PFSK-1 (cell line): ENCODE measurements around the gene COMMD3.

Source experiments
- FOXP2 ChIP-seq: optimal IDR thresholded peaks from 2 replicates; pipeline ENCODE3; 2011; ENCODE audit warnings: borderline replicate concordance, control low read depth, inconsistent platforms; ENCODE audit not compliant: insufficient read depth; ENCODE audit errors: extremely low read length, extremely low read depth
- POLR2AphosphoS5 ChIP-seq: IDR thresholded peaks from 2 replicates; pipeline ENCODE4 v1.6.1; 2012; ENCODE audit warnings: low read depth, mild to moderate bottlenecking, control low read depth, low read length, moderate library complexity
- SIN3A ChIP-seq: IDR thresholded peaks from 2 replicates; pipeline ENCODE4 v1.6.1; 2012; ENCODE audit warnings: mild to moderate bottlenecking, low read length, moderate library complexity, borderline replicate concordance; ENCODE audit not compliant: insufficient read depth
- TAF1 ChIP-seq: IDR thresholded peaks from 2 replicates; pipeline ENCODE4 v1.6.1; 2012; ENCODE audit warnings: low read length, control low read depth, borderline replicate concordance; ENCODE audit not compliant: insufficient read depth
- TF ChIP-seq, protein P1 (sequence below), 2 experiments: IDR thresholded peaks; 2 replicates each; pipeline versions ENCODE4 v1.6.1 to v1.8.0; 2011 to 2012; ENCODE audit warnings: low read depth in 2 of 2, low read length in 2 of 2, control low read depth in 1 of 2, inconsistent platforms in 1 of 2, mild to moderate bottlenecking in 1 of 2, moderate library complexity in 1 of 2; ENCODE audit not compliant: insufficient read depth in 1 of 2

Gene COMMD3

DNA sequence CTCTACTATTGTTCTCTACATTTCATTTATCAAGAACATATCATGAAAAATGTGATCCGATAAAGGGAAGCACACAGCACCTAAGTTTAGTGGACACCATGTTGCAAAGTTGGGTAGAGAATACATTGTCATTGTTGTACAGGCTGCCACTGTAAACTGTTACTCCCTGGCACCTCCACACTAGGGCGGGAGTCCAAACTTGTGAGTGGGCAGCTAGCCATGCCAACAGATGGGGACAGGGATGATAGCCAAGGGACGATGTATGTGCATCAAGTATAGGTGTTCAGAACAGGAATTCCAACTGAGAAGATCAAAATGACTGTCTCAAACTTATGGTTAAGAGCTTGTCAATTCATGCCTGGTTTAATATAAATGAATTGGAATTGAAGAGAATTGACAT, 31.1 kb upstream of the COMMD3 start:
- no peak for TF ChIP-seq POLR2AphosphoS5

DNA sequence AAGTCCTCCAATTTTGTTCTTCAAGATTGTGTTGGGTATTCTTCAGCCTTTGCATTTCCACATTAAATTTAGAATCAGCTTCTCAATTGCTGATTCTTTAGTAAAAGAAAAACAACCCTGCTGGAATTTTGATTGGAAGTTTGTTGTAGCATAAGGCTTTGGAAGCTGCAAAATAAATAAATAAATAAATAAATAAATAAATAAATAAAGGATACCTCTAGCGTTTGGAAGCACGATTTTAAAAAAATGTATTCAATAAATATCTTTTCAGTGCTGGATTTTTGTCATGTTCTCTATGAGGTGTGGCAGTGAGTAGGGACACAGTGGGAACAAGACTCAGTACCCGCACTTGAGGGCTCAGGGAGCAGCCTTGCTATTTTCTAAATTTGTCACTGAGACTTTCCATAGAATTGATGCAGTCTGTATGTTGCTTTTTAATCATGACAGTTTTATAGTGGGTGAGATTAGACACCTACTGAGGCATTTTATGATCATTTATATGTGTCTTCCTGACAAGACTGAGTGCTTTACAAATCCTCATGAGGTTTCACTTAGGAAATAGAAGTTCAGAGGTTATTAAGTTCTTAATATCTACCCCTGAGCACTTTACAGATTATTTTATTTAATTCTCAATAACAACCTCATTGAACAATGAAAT, 22.3 kb upstream of the COMMD3 start:
- no peak for TF ChIP-seq FOXP2
- no peak for TF ChIP-seq TAF1
- TF ChIP-seq SIN3A, result no peak
- no peak for TF ChIP-seq POLR2AphosphoS5
- TF ChIP-seq, protein P1, sequence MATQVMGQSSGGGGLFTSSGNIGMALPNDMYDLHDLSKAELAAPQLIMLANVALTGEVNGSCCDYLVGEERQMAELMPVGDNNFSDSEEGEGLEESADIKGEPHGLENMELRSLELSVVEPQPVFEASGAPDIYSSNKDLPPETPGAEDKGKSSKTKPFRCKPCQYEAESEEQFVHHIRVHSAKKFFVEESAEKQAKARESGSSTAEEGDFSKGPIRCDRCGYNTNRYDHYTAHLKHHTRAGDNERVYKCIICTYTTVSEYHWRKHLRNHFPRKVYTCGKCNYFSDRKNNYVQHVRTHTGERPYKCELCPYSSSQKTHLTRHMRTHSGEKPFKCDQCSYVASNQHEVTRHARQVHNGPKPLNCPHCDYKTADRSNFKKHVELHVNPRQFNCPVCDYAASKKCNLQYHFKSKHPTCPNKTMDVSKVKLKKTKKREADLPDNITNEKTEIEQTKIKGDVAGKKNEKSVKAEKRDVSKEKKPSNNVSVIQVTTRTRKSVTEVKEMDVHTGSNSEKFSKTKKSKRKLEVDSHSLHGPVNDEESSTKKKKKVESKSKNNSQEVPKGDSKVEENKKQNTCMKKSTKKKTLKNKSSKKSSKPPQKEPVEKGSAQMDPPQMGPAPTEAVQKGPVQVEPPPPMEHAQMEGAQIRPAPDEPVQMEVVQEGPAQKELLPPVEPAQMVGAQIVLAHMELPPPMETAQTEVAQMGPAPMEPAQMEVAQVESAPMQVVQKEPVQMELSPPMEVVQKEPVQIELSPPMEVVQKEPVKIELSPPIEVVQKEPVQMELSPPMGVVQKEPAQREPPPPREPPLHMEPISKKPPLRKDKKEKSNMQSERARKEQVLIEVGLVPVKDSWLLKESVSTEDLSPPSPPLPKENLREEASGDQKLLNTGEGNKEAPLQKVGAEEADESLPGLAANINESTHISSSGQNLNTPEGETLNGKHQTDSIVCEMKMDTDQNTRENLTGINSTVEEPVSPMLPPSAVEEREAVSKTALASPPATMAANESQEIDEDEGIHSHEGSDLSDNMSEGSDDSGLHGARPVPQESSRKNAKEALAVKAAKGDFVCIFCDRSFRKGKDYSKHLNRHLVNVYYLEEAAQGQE (IDR thresholded peaks at IDR 0.05; ENCODE audit: insufficient read depth in 1 of 2, low read depth in 2 of 2, low read length in 2 of 2), result no peak

DNA sequence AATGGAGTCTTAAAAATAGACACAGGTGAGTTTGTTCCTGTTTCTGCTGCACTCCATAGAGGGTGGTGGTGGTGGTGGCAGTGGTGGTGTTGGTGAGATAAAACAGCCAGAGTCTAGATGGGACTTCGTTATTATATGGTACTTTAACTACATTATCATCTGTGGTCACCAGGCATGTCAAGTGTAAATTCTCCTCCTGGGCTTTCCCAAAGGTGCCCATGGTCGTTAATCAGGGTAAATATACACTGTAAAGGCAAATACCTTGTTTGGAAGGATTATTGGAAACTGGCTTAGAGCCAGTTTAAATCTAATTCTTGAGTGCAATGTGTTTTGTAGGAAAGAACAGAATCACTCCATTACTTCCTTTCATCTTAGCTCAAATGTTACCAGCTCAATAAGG, 21.5 kb upstream of the COMMD3 start:
- TF ChIP-seq TAF1, result no peak
- no peak for TF ChIP-seq SIN3A
- TF ChIP-seq, protein P1 (IDR thresholded peaks at IDR 0.05; ENCODE audit: insufficient read depth in 1 of 2, low read depth in 2 of 2, low read length in 2 of 2), result no peak
- TF ChIP-seq POLR2AphosphoS5, result no peak
- no peak for TF ChIP-seq FOXP2

DNA sequence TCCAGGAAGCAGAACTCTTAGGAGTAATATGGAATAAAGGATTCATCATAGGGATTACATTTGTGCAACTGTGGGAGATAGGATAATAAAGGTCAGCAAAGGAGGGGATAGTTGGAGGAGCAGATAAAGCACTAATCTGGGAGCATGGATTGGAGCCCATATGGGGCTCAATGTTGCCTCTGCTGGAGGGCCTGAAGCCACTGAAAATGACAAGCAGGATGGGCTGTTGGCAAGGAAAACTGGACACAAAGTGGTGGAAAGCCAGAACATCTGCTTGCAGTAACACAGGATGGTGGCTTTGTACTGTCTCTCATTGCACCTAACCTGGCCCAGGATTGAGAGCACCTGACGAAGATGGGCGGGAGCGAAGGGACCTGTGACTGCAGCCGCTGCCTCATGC, 15.0 kb upstream of the COMMD3 start:
- TF ChIP-seq POLR2AphosphoS5, result no peak
- no peak for TF ChIP-seq TAF1
- TF ChIP-seq SIN3A, result no peak
- TF ChIP-seq, protein P1 (IDR thresholded peaks at IDR 0.05; ENCODE audit: insufficient read depth in 1 of 2, low read depth in 2 of 2, low read length in 2 of 2), result no peak
- no peak for TF ChIP-seq FOXP2

DNA sequence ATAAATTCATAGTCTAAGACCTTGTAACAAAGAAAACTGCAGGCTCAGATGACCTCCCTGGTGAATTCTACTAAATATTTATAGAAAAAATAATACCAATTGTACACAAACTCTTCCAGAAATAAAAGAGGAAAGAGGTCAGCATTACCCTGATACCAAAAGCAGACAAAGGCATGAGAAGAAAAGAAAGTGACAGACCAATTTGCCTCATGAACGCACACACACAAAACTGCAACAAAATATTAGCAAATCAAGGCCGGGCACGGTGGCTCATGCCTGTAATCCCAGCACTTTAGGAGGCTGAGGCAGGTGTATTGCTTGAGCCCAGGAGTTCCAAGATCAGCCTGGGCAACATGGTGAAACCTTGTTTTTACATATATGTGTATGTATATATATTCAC, 12.7 kb upstream of the COMMD3 start:
- TF ChIP-seq FOXP2 (no peak), POLR2AphosphoS5 (no peak), TAF1 (no peak), SIN3A (no peak)
- TF ChIP-seq, protein P1 (IDR thresholded peaks at IDR 0.05; ENCODE audit: insufficient read depth in 1 of 2, low read depth in 2 of 2, low read length in 2 of 2), result no peak
